HG02938 (cell line): Measurements from ENCODE around the gene FCN3.
"Not testable (repeated sequence)": the region's sequence is repeated elsewhere in the genome, so short reads cannot be mapped to it uniquely, and the experiment has no call there.

Experiments
- ATAC-seq: cut with Tn5 transposase; IDR thresholded peaks from one replicate; pipeline ENCODE4 v1.9.1; 2021; ENCODE audit warnings: mild to moderate bottlenecking, moderate library complexity; ENCODE audit not compliant: unreplicated experiment

The FCN3 gene

DNA sequence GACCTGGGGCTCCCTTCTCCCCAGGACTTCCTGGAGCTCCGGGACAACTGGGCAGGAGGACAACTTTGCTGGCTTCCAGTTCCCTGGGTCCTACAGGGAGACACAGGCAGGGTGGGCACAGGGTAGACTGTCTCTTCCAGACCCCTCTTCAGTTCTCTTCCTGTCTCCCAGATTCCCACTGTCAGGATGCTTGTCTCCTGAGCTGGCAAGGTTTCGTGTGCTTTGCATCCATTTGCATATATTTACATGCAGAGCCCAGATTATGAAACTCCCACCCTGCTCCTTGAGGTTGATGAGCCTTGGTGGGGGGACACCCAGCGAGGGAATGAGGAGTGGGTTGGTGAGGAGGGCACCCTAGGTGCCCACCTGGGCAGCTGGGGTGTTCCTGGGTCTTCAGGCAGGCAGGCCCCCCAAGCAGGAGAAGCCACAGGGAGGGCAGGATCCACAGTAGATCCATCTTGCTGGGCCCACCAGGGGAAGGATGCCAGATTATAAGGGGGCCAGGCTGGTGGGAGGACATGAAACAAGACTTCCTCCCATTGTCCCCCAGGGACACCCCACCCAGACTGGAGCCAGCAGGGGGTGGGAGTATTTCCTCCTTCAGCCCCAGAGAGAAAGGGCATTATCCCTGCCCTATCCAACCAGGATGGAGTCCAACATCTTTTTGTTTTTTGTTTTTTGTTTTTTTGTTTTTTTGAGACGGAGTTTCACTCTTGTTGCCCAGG is at the start of gene FCN3:
FCN3 (minus strand) TSS at position 463 of the 725 bp plus-strand sequence; CDS start at position 457, 6 bp downstream.
- ATAC-seq = no peak

DNA sequence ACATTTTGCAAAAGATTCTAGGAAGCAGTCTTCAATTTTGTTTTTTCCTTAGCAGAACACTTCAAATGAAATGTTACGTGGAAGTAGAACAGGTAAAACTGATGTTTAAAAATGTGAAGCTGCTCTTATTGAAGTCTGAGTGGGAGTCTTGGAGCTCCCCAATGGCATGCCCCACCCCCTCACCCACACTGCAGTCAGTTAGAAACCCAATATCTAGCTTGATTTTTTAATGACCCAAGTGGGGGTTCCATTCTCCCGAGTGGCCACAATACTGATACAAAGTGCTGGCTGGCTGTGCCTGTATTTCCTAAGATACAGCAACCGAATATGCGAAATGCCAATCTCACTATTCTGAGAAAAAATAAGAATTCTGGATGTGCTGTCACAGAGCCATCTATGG is 49.1 kb upstream of the FCN3 start:
- no peak for ATAC-seq

DNA sequence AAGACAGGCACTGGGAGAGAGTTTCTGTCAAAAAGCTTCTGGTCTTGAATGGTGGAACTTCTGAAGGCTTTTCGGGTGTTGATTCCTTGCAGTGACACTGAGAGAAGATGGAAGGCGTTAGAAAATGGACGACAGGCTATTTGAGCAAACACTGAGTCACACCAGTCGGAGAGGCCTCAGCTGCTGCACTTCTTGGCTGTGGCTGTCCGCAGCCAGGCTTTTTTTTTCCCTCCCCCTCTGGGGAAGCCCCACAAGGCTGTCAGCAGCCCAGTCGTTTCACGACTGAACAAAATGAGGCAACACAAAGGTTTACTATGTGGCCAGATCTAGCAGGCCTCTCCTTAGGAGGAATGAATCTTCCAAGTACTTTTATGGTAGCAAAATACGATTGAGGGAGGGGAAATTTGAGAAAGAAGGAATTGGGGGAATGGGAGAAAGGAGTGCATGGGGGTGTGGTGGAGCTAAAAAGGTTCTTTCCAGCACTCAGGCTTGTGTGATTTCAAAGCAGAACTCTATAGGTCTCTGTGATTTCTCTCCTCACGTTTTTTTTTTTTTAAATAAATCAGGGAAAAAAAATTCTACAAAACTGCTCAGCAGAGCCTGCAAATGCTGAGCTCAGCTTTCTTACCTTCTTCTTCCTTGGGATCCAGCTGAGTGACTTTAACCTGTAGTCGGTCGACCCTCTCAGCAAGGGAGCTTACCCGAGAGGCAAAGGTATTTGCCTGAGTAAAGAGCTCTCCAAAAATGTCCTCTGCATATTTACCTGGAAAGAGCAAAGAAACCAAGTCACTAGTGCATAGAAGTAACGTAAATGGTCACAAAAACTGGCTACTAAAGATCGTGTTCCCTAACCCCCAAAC is 43.9 kb upstream of the FCN3 start:
- peak; percentile 75 for ATAC-seq

DNA sequence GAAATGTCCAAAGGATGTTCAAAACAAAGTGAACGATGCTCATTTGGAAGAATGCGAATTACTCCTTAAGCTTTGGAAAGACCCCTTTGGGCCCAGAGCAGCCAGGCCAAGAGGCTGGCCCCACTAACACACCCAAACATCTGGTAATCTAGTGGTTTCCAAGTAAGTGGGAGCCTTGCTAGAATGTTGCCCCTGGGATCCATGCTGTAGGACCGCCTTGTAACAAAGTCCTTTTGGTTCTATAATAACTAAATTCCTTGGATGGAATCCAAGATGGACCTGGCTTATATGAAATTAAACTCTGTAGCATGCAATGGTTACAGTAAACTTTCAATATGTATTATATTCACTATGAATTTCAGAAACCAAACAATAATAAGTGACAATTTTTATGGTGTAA is 43.1 kb upstream of the FCN3 start:
- no peak for ATAC-seq

GRCh38 chr1:27416387-27417111 is 41.9 kb upstream of the FCN3 start:
- ATAC-seq = no peak

DNA sequence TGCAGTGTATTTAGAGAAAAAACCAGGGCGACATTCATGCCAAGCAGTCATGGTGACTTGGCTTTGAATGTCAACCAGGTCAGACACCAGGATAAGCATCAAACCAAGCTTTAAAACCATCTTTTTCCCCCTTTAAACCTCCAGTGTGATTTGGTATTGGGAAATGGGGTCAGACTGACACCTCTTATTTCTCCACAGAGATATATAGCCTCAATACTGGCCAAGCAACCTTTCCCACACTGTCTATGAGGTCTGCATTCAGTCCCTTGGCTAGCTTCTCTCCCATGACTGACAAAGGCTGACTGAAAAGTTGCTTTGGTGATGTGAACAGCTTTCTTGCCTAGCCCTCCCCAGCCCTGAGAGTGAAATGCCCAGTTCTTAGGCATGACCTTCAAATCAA is 39.5 kb upstream of the FCN3 start:
- ATAC-seq = no peak

DNA sequence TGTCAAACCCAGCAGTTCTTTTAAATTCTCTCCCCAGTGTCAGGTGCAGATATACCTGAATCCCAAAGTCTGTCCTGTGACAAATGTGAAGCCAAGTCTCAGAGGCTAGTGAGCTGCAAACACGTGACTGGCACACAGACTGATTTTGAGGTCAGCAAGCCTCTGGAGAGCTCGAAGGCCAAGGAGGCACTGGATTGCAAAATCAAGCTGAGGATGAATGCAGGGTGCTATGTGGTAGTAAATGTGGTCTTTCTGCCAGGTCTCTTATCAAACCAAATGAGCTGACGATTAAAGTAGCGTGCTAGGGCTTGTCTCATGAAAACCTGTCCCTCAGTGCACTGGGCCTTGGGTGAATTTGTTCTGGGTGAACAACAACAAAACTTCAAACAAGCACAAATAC is 38.4 kb upstream of the FCN3 start:
- ATAC-seq = no peak

GRCh38 chr1:27412502-27412901 is 37.9 kb upstream of the FCN3 start:
- ATAC-seq = no peak

GRCh38 chr1:27410709-27411108 is 36.1 kb upstream of the FCN3 start:
- no peak for ATAC-seq

DNA sequence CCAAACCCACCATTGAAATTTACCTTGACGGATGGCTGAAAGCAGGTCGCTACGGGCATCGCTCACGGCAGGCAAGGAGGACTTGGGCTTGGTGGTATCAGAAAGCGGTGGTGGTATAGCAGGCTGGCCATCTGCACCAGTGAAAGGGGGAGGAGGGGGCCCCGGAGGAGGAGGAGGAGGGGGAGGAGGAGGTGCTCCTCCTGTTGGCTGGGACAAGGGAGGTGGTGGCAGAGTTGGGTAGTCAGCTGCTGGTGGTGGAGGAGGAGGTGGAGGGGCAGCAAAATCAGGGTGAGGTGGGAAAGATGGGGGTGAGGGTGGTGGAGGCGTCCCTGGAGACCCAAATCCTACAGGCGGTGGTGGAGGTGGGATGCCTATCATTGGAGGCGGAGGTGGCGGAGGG is 35.0 kb upstream of the FCN3 start:
- ATAC-seq = no peak

DNA sequence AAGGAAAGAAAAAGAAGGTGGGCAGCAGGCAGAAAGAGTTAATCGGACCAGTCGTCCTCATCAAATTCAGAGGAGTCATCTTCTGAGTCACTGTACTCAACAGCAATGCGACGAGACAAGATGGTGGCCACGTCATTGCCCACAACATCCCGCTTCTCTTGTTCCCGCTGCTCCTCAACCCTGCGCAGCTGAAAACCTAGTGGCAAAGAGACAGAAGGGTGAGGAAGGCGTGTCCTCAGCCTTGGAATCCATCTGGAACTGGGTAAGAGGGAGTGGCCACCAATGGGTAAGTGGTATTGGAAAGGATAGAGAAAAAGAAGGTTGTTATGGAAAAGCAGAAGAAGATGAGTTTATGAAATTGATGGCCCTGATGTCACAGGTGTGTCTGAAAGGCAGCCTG is 33.5 kb upstream of the FCN3 start:
- no peak for ATAC-seq

- ATAC-seq = not testable (repeated sequence)
Observed at GRCh38 chr1:27406791-27407190, 32.2 kb upstream of the FCN3 start.

- ATAC-seq = no peak
Observed at GRCh38 chr1:27406362-27406680, 31.7 kb upstream of the FCN3 start.

DNA sequence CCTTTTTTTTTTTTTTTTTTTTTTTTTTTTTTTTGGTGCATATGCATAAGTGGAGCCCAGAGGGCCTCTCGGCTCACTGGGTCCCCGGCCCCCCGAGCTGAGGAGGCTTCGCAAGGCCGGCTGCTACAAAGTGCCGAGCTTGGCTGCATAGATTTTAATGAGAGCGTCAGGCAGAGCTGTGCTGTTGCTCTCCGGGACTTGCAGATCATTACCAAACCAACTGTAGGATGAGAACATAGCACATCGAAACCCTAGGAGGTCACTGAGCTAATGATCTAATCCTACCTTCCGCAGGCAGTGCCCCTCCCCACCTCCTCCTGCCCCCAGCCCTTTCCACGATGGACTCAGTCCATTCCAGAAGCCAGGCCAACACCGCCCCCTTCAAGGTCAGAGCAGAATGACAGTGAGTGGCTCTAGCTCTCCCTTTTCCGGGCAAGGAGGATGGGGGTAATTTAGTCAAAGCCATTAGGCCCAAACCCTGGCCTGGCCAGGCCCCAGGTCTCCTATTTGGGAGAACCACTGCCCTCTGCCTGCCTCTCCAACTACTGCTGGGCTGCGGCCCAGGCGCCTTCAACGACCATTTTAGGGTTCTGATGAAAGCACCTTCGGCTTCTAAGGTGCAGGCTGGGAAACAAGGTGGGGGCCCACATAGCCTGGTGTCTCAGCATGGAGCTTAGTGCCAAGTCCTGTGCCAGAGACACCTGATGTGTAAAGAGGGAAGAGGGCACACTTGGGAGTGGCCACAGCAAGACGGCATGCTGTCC is 31.2 kb upstream of the FCN3 start:
- ATAC-seq = not testable (repeated sequence)

DNA sequence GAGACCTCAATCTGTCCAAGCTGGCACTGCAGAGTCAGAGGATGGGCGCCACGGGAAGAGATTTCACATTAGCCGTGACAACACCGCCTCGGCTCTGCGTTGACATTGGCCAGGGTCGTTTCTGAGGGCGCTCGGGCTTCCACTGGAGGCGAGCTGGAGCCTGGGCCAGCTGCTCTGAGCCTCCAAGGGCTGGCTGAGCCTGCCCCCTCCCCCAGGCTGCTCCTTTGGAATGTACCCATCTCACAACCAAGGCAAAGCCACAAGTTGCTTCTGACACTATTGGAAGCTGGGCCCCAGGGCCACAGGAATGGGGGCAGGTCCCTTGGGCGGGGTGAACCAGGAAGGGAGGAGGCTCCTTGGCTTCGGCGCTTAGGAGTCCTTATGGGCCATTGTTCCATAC is 30.4 kb upstream of the FCN3 start:
- no peak for ATAC-seq

DNA sequence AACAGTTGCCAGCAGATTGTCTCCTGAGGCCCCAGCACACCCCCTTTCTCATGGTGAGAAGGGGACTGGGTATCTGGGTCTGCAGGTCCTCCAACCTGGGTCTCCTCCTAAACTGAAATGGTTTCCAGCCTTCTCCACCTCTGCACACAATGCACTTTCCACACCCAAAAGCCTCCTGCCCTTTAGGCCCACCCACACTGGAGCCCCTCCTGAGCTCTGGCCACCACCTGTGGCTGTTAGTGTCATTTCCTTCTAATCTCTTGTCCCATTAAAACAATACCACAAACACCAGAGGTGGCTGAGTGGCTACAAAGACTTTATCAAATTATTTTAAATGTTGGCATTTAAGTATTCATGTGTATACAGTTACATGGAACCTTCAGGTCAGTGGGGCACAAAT is 29.3 kb upstream of the FCN3 start:
- ATAC-seq = no peak

DNA sequence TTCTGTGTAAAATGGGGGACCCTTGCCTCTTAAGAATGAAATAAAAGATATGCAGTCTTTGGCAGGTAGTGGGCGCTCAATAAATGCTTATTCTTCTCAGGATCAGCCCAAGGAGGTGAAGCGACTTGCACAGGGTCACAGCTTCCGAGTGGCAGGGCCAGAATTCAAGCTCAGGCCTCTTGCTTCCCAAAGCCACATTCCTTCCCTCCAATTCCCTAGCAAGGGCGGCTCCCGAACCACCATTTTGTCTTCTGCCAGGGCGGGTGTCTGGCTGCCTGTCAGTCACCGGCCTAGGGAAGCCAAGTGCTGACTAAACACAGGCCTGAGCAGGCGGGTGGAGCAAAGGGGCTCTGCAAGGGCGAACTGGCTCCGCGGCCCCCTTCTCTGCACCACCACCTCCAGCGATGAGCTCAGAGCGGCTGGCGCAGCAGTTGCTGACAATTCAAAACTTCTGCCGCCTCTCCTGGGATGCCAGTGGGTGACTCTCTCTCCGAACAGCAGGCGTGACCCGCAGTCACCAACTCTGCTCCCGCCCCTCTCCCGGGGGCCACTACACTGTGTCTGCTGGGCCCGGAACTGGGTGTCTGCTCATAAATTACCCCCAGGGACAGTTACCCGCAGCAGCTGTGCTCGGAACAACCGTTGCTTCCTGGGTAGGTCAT is 28.6 kb upstream of the FCN3 start:
- ATAC-seq = no peak

DNA sequence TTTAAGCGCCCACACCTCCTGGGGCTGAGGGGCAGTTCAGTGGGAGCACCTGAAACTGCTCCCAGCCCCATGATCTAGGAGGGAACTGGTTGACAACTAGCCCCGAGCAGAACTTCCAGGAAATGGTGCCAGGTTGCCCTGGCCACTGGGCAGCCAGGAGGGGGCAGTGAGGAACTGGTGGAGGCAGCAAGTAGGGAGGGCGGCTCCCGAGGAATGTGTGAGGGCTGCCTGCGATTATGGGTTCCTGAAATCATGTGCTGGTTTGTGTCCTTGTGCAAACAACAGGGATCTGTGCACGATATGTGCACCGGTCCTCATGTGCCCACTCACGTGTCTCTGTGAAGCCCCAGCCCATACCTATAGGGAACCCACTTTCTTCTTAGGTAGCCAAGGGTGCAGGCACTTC is 27.7 kb upstream of the FCN3 start:
- ATAC-seq = no peak

DNA sequence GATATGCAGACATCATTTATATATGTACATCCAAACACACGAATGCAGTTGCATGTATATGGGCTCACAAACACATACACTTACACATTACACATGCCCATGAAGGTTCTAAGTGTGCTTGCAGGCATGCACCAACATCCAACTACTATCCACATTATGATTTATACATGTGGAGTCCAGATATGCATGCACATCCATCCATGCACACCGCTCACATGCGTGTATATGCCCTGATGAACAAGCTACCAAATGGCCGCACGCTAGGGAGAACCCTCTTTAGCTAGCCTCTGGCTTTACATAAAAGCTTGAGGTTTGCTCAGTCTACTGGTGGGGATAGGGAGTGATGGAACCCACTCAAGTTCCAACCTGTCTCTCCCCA is 26.3 kb upstream of the FCN3 start:
- ATAC-seq = no peak

DNA sequence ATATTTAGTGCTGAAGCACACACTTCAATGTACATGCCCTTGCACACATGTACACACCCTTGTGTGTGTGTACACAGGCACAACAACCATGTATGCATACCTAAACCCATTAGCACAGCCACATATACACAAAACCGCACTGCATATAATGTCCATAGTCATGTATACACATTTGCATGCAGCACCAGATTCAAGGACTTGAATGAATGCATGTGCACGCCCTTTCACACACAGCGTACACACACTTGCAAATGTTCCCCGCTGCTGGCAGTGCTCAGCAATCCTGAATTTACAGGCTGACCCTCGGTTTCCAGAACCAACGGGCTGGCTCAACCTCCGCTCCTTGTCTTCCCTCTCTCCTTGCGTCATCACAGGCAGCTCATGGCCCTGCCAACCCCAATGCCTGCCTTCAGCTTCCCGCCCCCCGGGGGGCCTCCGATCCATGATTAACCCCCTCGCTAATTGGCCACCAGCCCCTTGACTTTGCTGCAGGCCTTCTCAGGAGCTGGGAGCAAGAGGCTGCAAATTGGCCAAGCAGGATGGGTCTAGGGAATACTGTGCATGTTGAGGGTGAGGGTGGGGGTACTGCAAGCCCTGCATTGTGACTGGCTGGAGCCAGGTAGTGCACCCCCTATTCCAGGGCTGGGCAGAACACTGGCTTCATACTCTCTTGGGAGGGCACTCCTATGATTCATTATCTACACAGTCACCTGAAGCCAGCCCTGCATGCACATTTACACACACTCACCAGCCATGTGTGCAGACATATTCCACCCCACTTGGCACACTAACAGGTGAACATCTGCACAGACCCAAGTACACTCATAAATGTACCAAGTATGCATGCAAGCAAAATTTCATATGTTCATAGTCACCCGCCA is 25.7 kb upstream of the FCN3 start:
- ATAC-seq = no peak
